ENCODE data around the gene TFR2.

DNA sequence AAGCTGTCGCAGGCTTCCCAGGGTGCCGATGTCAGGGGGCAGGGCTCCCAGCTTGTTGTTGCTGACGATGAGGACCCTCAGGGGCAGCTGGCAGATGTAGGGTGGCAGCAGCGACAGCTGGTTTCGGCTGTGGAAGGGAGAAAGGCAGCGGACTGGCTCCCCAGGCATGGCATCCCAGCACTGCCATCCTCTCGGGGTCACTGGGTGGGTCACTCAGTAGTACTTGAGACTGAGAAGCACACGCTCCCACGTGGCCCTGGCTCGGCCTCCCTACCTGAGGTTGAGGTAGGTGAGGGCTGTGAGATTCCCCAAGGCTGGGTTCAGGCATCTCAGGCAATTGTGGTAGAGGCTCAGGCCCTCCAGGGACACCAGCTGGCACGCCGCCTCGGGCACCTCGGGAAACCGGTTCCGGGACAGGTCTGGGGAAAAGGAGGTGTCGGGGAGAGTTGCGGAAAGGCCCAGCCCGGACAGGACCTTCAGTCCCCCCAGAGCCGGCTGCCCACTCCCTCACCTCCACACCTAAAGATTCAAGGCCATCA is 59.2 kb downstream of the TFR2 start:
- no peak for TF ChIP-seq POLR2A (IDR thresholded peaks at IDR 0.05; ENCODE audit: low read depth, low read length)
- no peak for TF ChIP-seq MYC (IDR thresholded peaks at IDR 0.05; ENCODE audit: low read depth, low read length)
- no peak for TF ChIP-seq POLR2AphosphoS5 (IDR thresholded peaks at IDR 0.05; ENCODE audit: insufficient read depth, low read depth, low read length)
- TF ChIP-seq, protein P1, sequence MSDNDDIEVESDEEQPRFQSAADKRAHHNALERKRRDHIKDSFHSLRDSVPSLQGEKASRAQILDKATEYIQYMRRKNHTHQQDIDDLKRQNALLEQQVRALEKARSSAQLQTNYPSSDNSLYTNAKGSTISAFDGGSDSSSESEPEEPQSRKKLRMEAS (IDR thresholded peaks at IDR 0.05; ENCODE audit: insufficient read depth, insufficient read length): no peak
